HepG2 (cell line): ENCODE measurements around the gene VSNL1. TPM values are rescaled to one million over a fixed set of nuclear protein-coding genes. Genes with fewer than 3 reads are reported as not detected.
A peak's percentile ranks its signal among the peaks of the same experiment; 100 is the strongest.

Experiments used
- ATF5 ChIP-seq: sonication (generic); formaldehyde crosslinking; IDR thresholded peaks from 2 replicates; pipeline ENCODE4 v1.4.0; 2020; ENCODE audit warnings: mild to moderate bottlenecking, low read depth, missing genetic modification reagents
- EEA1 ChIP-seq: sonication (generic); formaldehyde crosslinking; IDR thresholded peaks from 2 replicates; pipeline ENCODE4 v1.5.1; 2020; ENCODE audit warnings: mild to moderate bottlenecking, missing genetic modification reagents, borderline replicate concordance
- FOXA1 ChIP-seq, 2 experiments: fragments of 450-650 bp in 1 of 2; sonication (generic) in 1 of 2; formaldehyde crosslinking in 1 of 2; IDR thresholded peaks; 2 replicates each; pipeline versions ENCODE4 v1.4.0 to v1.6.1; 2016 to 2020; ENCODE audit warnings: missing genetic modification reagents in 1 of 2
- GTF2F1 ChIP-seq: fragments of 150-350 bp; IDR thresholded peaks from 2 replicates; pipeline ENCODE4 v1.6.1; 2014; ENCODE audit warnings: low read length
- KAT8 ChIP-seq: IDR thresholded peaks from 2 replicates; pipeline ENCODE4 v1.6.1; 2016; ENCODE audit warnings: missing genetic modification reagents, missing compliant biosample characterization
- KLF11 ChIP-seq: IDR thresholded peaks from 2 replicates; pipeline ENCODE4 v1.6.1; 2016; ENCODE audit warnings: missing compliant biosample characterization
- NCOA5 ChIP-seq: sonication (generic); formaldehyde crosslinking; IDR thresholded peaks from 2 replicates; pipeline ENCODE4 v1.4.0; 2020; ENCODE audit warnings: missing genetic modification reagents
- NFRKB ChIP-seq: fragments of 450-650 bp; IDR thresholded peaks from 2 replicates; pipeline ENCODE4 v1.6.1; 2017
- PBX2 ChIP-seq: IDR thresholded peaks from 2 replicates; pipeline ENCODE4 v1.6.1; 2016; ENCODE audit warnings: control low read depth
- PHF8 ChIP-seq: sonication (generic); formaldehyde crosslinking; IDR thresholded peaks from 2 replicates; pipeline ENCODE4 v1.5.0; 2020; ENCODE audit warnings: missing genetic modification reagents
- PITX1 ChIP-seq: sonication (generic); formaldehyde crosslinking; IDR thresholded peaks from 2 replicates; pipeline ENCODE4 v1.5.1; 2020; ENCODE audit warnings: mild to moderate bottlenecking, missing genetic modification reagents
- SNRNP70 ChIP-seq: fragments of 200-400 bp; formaldehyde crosslinking; IDR thresholded peaks from 2 replicates; pipeline ENCODE4 v1.6.1; 2017; ENCODE audit warnings: mild to moderate bottlenecking, low read depth, low read length, moderate library complexity
- SRSF4 ChIP-seq: fragments of 200-400 bp; formaldehyde crosslinking; IDR thresholded peaks from one replicate; pipeline ENCODE4 v1.6.1; 2018; ENCODE audit warnings: mild to moderate bottlenecking, low read depth, low read length, moderate library complexity; ENCODE audit not compliant: poor library complexity, severe bottlenecking
- TBL1XR1 ChIP-seq: fragments of 150-350 bp; IDR thresholded peaks from 2 replicates; pipeline ENCODE4 v1.6.1; 2014; ENCODE audit warnings: borderline replicate concordance, low read length; ENCODE audit not compliant: partially characterized antibody
- XRCC5 ChIP-seq: fragments of 200-400 bp; formaldehyde crosslinking; optimal IDR thresholded peaks from 2 replicates; pipeline ENCODE3; 2017; ENCODE audit warnings: mild to moderate bottlenecking, low read length
- ZFP82 ChIP-seq: sonication (generic); formaldehyde crosslinking; IDR thresholded peaks from 2 replicates; pipeline ENCODE4 v1.5.1; 2020; ENCODE audit warnings: mild to moderate bottlenecking, missing genetic modification reagents, borderline replicate concordance
- ZNF260 ChIP-seq: sonication (generic); formaldehyde crosslinking; IDR thresholded peaks from 2 replicates; pipeline ENCODE4 v1.4.0; 2020; ENCODE audit warnings: missing genetic modification reagents, low read depth, mild to moderate bottlenecking, borderline replicate concordance
- ZNF550 ChIP-seq: sonication (generic); formaldehyde crosslinking; IDR thresholded peaks from 2 replicates; pipeline ENCODE4 v1.4.0; 2020; ENCODE audit warnings: mild to moderate bottlenecking, missing genetic modification reagents, borderline replicate concordance
- ZNF558 ChIP-seq: sonication (generic); formaldehyde crosslinking; IDR thresholded peaks from 2 replicates; pipeline ENCODE4 v1.9.0; 2022; ENCODE audit warnings: mild to moderate bottlenecking, missing genetic modification reagents, borderline replicate concordance
- ZNF788 ChIP-seq: sonication (generic); formaldehyde crosslinking; IDR thresholded peaks from 2 replicates; pipeline ENCODE4 v1.5.0; 2020; ENCODE audit warnings: mild to moderate bottlenecking, missing genetic modification reagents, borderline replicate concordance
- polyA plus RNA-seq, 8 experiments: library from polyadenylated mRNA; depleted of rRNA in 3 of 8; stranded (reverse) in 7 of 8; unstranded in 1 of 8; fragments of >200 nt; fragmentation: Illumina TruSeq in 4 of 8; extraction: Trizol in 4 of 8; gene quantifications; 2 replicates each; pipeline versions ENCODE4 v1.2.1 to v1.2.3, GENCODE V29; 2011 to 2016; ENCODE audit warnings: low read depth in 4 of 8, missing spikeins in 1 of 8, mixed read lengths in 1 of 8; ENCODE audit not compliant: insufficient read depth in 1 of 8
- total RNA-seq, 5 experiments: library from RNA; depleted of rRNA; stranded (reverse); fragments of >200 nt; fragmentation: Illumina TruSeq; extraction: Trizol; gene quantifications; 2 replicates each; pipeline ENCODE4 v1.2.3, GENCODE V29; 2016; ENCODE audit warnings: low read depth in 1 of 5
- TF ChIP-seq, protein P1 (sequence below): sonication (generic); formaldehyde crosslinking; IDR thresholded peaks from 2 replicates; pipeline ENCODE4 v1.5.1; 2020; ENCODE audit warnings: missing genetic modification reagents, mild to moderate bottlenecking, borderline replicate concordance
- TF ChIP-seq, protein P2 (sequence below): IDR thresholded peaks from 2 replicates; pipeline ENCODE4 v1.6.1; 2012; ENCODE audit warnings: inconsistent platforms
- TF ChIP-seq, protein P3 (sequence below): IDR thresholded peaks from 2 replicates; pipeline ENCODE4 v1.6.1; 2016; ENCODE audit warnings: missing compliant biosample characterization, missing genetic modification reagents, borderline replicate concordance
- TF ChIP-seq, protein P4 (sequence below): IDR thresholded peaks from 2 replicates; pipeline ENCODE4 v1.6.1; 2016

The VSNL1 gene
- total and polyA plus RNA-seq, 2 of the 13 experiments (the other 11 are each of a cell fraction or from before 2014, with no cell fraction given) = 63.2 to 95.9 TPM

- 0 out of 2 replicates have a peak, but pooled peaks have one; percentile 35 for TF ChIP-seq PITX1
- no peak for TF ChIP-seq ZNF260 (CRISPR knock-in tag)
- TF ChIP-seq SNRNP70 = no peak
- no peak; the same call in 1 of the 2 replicates for TF ChIP-seq ZNF558 (CRISPR knock-in tag)
- TF ChIP-seq XRCC5 = peak; percentile 67
- TF ChIP-seq FOXA1 (IDR thresholded peaks at IDR 0.05) = no peak
- TF ChIP-seq FOXA1 (CRISPR knock-in tag; IDR thresholded peaks at IDR 0.05) = peak; percentile 86
- TF ChIP-seq NCOA5 (CRISPR knock-in tag) = no peak
- TF ChIP-seq SRSF4 = no peak
- TF ChIP-seq KAT8 (CRISPR knock-in tag) = peak; percentile 72
- TF ChIP-seq PBX2 (CRISPR knock-in tag) = no peak
- TF ChIP-seq EEA1 (CRISPR knock-in tag) = no peak
- TF ChIP-seq ZNF788 = no peak; the same call in 1 of the 2 replicates
- TF ChIP-seq ZNF550 (CRISPR knock-in tag) = no peak
- TF ChIP-seq GTF2F1 = no peak
- TF ChIP-seq ATF5 (CRISPR knock-in tag) = no peak
- TF ChIP-seq KLF11 (CRISPR knock-in tag) = no peak
- TF ChIP-seq ZFP82 (CRISPR knock-in tag) = no peak
- no peak for TF ChIP-seq TBL1XR1
- TF ChIP-seq, protein P1, sequence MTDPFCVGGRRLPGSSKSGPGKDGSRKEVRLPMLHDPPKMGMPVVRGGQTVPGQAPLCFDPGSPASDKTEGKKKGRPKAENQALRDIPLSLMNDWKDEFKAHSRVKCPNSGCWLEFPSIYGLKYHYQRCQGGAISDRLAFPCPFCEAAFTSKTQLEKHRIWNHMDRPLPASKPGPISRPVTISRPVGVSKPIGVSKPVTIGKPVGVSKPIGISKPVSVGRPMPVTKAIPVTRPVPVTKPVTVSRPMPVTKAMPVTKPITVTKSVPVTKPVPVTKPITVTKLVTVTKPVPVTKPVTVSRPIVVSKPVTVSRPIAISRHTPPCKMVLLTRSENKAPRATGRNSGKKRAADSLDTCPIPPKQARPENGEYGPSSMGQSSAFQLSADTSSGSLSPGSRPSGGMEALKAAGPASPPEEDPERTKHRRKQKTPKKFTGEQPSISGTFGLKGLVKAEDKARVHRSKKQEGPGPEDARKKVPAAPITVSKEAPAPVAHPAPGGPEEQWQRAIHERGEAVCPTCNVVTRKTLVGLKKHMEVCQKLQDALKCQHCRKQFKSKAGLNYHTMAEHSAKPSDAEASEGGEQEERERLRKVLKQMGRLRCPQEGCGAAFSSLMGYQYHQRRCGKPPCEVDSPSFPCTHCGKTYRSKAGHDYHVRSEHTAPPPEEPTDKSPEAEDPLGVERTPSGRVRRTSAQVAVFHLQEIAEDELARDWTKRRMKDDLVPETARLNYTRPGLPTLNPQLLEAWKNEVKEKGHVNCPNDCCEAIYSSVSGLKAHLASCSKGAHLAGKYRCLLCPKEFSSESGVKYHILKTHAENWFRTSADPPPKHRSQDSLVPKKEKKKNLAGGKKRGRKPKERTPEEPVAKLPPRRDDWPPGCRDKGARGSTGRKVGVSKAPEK (CRISPR knock-in tag) = no peak
- TF ChIP-seq, protein P2, sequence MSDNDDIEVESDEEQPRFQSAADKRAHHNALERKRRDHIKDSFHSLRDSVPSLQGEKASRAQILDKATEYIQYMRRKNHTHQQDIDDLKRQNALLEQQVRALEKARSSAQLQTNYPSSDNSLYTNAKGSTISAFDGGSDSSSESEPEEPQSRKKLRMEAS = peak; percentile 84
- TF ChIP-seq PHF8 (CRISPR knock-in tag) = no peak
- TF ChIP-seq, protein P3, sequence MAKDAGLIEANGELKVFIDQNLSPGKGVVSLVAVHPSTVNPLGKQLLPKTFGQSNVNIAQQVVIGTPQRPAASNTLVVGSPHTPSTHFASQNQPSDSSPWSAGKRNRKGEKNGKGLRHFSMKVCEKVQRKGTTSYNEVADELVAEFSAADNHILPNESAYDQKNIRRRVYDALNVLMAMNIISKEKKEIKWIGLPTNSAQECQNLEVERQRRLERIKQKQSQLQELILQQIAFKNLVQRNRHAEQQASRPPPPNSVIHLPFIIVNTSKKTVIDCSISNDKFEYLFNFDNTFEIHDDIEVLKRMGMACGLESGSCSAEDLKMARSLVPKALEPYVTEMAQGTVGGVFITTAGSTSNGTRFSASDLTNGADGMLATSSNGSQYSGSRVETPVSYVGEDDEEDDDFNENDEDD (CRISPR knock-in tag) = peak; percentile 75; the same call in 1 of the 2 replicates
- no peak for TF ChIP-seq NFRKB
- TF ChIP-seq, protein P4, sequence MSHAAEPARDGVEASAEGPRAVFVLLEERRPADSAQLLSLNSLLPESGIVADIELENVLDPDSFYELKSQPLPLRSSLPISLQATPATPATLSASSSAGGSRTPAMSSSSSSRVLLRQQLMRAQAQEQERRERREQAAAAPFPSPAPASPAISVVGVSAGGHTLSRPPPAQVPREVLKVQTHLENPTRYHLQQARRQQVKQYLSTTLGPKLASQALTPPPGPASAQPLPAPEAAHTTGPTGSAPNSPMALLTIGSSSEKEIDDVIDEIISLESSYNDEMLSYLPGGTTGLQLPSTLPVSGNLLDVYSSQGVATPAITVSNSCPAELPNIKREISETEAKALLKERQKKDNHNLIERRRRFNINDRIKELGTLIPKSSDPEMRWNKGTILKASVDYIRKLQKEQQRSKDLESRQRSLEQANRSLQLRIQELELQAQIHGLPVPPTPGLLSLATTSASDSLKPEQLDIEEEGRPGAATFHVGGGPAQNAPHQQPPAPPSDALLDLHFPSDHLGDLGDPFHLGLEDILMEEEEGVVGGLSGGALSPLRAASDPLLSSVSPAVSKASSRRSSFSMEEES (CRISPR knock-in tag) = peak; percentile 76
These were observed 38.0 kb downstream of the VSNL1 start (continued) for GRCh38 chr2:17578466-17578928.
